TTC549 (cell line): ENCODE measurements around the gene ADRM1.

Source experiments
- FAIRE-seq: peaks from 2 replicates; lab custom pipeline; 2012; peaks lifted over from hg19 to GRCh38; lab: Jason Lieb, UNC

The ADRM1 gene, protein sequence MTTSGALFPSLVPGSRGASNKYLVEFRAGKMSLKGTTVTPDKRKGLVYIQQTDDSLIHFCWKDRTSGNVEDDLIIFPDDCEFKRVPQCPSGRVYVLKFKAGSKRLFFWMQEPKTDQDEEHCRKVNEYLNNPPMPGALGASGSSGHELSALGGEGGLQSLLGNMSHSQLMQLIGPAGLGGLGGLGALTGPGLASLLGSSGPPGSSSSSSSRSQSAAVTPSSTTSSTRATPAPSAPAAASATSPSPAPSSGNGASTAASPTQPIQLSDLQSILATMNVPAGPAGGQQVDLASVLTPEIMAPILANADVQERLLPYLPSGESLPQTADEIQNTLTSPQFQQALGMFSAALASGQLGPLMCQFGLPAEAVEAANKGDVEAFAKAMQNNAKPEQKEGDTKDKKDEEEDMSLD

DNA sequence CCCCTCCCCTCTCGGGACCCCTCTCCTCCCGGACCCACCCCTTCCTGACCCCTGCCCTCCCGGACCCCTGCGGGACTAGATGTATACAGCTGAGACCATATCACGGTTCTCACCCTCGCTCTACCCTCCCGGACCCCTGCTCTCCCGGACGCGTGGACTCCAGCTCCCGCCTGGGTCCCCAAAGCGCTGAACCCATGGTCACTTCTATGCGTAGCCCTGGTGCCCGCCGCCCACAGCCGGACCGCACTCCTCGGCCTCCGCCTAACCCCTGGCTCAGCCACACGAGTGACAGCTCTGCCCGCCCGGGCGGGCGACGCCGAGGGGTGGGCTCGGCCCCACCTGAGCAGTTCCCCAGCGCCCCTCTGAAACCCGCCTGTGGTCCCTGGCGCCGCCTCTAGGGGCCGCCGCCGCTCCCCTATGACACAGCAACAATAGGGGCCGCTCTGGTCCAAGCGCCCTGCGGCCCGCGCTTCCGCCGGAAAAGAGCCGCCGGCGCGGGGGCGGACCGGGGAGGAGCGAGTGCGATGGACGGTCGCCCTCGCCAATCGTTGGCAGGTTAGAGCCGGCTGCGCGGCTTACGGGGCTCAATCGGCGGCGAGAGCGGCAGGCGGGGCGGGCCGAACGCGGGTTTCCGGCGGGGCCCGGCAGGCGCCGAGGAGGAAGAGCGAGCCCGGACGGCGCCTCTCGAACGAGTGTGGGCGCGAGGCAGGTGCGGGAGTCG is at the start of gene ADRM1:
Gene ADRM1, plus strand, starts transcription at position 657 of the 721 bp plus-strand sequence. CDS start 572 bp downstream, outside the sequence.
- FAIRE-seq, result no peak

DNA sequence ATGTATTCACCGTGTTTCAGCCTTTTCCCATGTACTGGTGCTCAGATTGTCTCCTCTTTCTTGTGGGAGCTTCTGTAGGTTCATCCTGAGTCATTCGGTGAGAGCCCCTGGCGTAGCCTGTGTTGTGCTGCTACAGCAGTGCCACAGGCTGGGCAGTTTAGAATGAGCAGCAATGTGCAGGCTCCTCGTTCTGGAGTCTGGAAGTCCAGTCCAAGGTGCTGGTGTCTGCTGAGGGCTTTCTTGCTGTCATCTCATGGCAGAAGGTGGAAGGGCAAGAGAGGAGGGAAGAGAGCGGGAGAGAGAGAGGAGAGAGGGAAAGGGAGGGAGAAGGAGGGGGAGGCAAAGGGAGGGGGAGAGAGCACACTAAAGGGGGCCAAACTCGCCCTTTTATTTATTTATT is 49.4 kb upstream of the ADRM1 start:
- FAIRE-seq, result no peak

DNA sequence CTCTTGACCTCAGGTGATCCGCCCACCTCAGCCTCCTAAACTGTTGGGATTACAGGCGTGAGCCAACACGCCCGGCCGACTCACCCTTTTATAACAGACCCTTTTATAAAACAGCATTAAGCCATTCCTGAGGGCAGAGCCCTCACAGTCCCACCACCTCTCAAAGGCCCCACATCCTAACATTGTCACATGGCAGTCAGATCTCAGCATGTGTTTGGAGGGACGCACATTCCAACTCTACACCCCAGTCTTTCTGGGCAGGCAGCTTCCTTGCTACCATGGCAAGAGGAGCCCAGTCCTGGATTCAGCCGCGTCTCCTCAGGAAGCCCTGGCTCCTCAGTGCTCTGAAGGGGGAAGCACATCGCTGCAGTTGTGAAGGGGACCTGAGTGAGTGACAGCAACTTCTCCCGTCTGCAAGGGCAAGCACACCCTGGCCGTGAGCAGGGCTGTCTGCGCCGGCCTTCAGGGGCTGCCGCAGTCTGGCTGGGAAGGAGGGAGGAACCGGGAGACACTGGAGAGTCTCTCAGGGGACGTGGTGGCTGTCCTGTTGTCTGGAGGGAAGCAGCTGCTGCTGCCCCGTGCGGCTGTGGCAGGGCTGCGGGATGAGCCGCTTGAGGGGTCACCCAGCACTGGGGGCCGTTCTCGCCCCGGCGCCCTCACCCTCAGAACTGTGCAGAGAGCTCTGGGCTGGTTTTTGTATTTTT is 48.6 kb upstream of the ADRM1 start:
- FAIRE-seq, result no peak

DNA sequence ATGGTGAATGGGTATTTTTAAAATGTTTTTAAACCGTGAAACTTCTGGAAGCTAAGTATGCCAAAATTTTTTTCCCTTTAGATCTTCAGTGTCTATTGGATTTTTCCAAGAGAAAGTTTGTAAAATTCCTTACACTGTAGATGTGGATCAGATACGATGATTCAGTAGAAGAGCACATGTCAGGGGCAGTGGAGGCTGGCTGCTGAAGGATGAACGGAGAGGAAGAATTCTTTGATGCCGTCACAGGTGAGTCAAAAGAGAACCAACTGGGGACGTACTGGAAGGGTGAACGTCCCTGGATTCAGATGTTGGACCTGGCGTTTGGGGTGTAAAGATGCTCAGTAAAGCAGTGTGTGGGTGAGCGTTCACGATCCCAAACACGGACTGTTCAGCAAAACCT is 46.8 kb upstream of the ADRM1 start:
- no peak for FAIRE-seq

DNA sequence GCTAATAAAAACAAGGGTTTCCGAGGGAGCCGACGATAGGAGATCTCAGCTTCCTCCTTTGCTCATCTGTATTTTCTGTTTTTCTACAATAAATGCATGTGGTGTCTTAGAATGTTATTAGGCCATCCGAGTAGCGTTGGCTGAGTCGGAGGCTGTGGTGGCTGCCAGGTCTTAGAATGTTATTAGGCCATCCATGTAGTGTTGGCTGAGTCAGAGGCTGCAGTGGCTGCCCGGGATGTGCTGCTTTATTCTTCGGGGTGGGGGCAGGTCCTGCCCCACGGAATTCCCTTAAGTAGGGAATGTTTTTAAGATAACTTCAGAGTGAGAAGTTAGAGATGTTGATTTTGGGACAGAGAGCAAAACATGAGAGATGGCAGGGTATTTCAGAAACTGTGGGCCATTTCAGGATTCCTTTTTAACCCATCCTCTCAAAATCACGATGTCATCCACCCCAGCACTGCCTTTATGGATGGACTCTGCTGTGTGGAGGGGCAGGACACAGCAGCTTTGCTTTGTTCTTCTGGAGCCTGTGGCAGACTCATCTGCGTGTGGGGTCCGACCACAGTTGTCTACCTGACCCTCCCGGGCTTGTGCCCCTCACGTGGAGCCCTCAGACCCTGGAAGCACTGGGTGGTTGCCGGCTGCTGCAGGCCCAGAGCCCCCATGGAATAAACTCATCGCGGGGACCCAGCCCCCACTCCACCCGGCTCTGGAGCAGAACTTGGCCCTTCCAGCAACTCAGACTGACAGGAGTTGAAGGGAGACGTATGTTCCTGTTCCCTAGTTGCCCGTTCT is 44.1 kb upstream of the ADRM1 start:
- no peak for FAIRE-seq

DNA sequence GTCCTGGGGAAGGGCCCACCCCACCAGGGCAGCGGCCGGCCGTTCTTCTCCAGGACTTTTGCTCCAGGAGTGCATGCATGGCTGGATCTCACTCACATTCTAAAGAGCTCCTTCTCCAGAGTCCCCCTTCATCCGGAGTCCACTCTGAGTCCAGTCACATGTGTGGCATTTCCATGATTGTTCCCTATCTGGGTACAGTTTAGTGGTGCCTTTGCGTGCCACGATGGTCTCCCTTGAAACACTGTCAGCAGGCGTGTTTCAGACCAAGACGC is 43.6 kb upstream of the ADRM1 start:
- no peak for FAIRE-seq

DNA sequence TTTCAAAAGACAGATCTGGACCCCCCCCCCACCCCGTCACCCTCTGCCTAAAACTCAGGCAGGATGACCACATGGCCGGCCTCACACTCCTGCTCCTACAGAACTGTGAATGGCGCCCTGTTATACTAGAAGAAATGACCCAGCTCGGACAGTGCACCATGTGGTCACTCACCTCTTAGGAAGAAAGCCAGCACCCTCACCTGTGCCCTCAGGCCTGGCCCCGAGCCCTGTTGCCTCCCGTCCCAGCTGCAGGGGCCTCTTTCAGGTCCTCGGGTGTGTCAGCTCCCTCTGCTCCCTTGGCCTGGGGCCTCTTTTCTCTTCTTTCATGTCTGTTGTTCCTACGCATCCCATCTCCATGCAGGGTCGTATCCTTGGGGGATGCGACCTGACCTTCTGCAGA is 40.7 kb upstream of the ADRM1 start:
- FAIRE-seq, result no peak

DNA sequence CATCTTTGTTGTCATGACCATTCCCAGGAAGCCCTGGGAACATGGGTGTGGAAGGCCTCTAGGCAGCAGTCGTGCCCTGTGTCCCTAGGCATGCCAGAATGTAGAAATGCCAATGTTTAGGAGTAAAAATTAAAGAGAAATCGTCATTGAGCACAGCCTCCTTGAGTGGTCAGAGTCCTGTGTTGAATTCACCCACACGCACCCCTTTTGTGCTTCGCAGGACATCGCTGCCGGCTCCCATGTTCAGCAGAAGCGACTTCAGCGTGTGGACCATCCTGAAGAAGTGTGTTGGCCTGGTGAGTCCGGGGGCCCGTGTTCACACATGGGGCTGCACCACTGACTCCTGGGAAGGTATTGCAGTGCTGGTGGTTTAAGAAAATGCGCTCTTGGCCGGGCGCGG is 39.4 kb upstream of the ADRM1 start:
- FAIRE-seq, result no peak

DNA sequence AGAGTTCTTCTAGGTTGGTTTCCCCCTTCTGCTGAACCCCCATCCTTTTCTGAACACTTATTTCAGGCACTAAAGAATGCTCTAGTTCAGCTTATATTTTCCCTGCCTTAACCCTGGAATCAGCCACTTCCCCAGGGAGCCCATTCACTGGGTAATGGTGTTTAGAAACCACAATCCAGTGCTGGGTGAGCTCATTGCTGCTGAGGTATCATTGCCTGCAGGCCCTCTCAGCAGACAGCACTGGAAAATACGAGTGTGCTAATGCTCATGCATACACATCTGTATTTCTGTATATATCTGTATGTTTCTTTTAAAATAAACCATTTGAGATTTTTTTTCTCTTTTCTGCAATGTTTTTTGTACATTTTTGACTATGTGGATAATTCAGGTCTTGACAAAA is 37.4 kb upstream of the ADRM1 start:
- no peak for FAIRE-seq

DNA sequence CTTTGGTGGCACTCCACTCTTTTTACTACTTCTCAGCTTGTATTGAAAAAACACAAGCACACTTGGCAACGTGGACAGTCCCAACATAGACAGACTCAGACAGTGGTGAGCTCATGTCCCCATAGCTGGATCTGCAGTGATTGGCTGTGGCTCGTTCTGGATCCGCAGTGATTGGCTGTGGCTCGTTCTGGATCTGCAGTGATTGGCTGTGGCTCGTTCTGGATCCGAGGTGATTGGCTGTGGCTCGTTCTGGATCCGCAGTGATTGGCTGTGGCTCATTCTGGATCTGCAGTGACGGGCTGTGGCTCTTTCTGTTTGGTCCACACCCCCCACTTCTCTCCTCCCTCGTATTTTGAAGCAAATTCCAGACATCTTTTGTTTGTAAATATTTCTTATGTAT is 36.5 kb upstream of the ADRM1 start:
- FAIRE-seq, result no peak

DNA sequence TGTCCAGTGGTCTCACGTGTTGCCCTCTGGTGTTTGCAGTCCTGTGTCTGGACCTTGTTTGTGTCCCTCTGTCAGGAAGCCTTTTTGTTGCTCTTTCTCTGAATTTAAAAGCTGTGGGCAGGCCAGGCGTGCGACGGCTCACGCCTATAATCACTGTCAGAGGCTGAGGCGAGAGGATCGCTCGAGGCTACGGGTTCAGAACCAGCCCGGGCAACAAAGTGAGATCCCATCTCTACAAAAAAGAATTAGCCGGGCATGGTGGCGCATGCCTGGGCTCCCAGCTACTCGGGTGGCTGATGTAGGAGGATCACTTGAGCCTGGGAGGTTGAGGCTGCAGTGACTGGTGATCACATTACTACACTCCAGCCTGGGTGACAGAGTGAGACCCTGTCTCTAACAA is 35.9 kb upstream of the ADRM1 start:
- FAIRE-seq, result no peak

DNA sequence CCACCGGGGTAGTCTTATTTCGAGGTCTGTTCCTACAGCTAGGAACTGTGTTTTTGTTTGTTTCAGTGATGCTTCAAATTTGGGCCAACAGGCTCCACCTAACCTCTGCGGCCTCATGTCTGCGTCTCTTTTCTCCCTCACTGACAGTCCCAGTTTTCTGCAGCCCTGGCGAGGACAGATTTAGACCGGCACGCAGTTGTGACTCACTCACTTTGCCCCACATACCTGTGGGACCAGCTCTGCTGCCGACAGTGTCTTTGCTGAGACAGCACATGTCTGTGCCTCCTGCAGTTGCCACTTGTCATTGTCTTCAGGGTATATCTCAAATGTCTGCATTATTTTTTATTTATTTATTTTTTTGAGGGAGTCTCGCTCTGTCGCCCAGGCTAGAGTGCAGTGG is 35.3 kb upstream of the ADRM1 start:
- FAIRE-seq, result no peak

DNA sequence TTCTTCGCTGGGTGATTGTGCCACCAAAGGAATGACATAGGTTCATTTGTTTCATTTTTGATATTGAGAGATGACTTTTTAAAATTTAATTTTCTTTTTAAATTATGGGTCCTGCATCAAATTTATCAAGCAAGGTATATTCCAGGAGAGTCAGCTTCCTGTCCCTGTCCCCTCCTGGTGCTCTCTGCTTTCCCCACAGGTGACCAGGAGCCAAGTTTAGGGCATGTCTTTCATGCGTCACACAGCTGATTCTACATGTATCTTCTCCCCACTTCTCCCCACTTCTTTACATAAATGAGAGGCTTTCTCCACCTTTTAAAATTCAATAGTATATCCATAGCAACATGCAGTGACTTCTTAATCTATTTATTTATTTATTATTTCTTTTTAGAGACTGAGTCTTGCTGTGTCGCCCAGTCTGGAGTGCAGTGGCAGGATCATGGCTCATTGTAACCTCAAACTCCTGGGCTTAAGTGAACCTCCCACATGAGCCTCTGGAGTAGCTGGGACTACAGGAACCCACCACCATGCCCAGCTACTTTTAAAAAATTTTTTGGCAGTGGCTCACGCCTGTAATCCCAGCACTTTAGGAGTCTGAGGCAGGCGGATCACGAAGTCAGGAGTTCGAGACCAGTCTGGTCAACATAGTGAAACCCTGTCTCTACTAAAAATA is 34.4 kb upstream of the ADRM1 start:
- no peak for FAIRE-seq

DNA sequence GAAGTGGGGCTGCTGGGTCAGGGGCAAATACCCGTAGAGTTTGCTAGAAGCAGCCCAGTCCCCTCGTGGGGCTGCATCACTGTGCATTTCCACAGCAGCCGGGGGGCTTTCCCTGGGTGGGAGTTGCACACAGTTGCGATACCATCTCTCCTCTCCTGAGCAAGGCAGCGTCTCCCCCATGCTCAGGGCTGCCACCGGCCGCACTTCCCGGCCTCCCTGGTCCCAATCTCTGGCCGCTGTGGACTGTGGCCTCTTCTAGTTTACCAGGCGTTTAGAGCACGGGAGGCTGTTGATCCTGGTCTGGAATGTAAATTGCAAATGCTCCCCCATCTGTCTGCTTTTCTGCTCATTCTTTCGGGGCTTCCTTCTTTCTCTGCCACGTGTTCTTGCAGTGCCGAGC is 33.4 kb upstream of the ADRM1 start:
- FAIRE-seq, result no peak

DNA sequence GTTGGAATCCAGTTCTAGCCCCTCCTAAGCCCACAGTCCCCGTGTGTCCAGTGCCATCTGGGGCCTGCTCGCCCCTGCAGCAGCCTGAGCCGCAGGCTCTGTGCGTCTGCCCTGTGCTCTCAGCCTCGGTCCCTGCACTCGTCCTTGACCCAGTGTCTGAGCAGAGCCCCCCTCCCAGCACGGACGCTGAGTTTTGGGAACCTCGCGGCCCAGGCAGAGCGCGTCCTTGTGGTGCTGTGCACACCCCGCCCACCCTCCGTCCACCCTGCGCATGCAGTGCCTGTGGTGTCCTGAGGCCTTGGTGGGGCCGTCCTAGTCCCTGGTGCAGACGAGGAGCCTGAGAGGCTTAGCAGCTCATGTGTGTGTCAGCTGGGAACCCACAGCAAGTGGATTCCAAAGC is 32.9 kb upstream of the ADRM1 start:
- FAIRE-seq, result no peak

DNA sequence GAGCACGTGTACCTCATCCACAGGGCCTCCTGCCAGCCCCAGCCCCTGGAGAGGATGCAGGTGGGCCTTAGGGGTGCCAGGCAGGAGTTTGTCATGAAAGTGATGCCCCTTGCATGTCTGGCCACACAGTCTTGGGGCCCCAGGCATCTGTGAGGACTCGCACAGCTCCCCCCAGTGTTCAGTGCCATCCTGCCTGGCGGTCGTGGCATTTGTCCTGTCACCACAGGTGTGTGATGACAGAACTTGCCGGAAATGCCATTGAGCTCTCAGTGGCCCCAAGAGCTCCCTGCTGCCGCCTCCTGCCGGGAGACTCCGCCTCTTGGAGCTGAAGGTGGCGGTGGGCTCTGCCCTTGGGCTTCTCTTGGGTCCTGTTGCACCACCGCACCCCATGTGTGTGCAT is 30.6 kb upstream of the ADRM1 start:
- no peak for FAIRE-seq

DNA sequence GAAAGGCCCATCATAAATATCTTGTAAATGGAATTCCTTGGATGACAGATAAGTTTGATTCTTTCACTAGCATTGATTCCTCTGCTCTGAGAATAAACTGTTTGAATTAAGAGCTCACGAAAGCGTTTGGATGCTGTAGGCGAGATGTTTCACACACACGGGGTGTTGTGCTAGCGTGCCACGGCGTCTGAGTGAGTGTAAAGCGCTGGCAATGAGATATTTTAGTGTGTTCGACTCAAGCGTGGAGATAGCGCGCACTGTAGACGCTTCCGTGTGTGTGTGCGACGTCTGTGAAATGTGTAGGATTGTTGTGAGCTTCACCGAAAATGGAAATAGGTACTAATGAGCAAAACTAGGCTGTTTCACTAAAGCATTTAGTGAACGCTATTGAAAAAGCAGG is 29.4 kb upstream of the ADRM1 start:
- no peak for FAIRE-seq

DNA sequence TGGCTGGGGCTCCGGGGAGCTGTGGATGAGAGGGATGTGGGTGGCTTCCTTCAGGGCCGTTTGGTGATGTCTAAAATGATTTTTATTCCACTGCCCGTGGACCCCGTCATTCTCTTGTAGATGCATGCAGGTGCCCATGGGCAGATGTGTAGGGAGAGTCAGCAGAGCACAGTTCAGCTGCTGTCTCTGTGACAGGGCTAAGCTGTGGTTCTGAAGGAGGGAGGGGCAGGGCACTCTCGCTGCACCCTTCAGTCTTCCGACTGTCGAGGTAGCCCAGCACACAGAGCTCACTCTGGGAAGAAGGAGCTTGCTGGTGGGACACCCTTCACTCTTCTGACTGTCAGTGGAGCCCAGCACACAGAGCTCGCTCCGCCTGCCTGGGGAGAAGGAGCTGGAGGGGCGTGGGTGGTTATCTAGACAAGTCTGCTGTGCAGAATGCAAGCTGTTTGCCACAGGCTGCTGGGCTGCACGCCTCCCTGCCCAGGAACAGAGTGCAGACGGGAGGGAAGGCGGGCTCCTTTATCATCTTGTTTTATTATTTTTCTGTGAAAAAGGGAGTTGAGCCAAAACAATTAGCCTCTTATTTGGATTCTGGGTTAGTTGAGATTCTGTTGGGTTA is 28.4 kb upstream of the ADRM1 start:
- no peak for FAIRE-seq

DNA sequence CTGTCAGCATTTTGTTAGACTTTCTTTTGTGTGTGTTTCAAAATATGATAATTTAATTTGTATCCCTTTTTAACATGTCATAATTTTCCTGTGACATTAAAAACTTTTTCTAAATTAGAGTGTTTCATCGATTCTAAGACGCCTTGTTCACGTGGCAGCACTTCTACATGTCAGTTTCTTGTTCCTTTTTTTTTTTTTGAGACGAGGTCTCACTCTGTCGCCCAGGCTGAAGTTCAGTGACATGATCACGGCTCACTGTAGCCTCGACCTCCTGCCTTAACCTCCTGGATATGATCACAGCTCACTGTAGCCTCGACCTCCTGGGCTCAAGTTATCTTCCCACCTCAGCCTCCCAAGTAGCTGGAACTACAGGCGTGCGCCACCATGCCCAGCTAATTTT is 27.6 kb upstream of the ADRM1 start:
- FAIRE-seq, result no peak

DNA sequence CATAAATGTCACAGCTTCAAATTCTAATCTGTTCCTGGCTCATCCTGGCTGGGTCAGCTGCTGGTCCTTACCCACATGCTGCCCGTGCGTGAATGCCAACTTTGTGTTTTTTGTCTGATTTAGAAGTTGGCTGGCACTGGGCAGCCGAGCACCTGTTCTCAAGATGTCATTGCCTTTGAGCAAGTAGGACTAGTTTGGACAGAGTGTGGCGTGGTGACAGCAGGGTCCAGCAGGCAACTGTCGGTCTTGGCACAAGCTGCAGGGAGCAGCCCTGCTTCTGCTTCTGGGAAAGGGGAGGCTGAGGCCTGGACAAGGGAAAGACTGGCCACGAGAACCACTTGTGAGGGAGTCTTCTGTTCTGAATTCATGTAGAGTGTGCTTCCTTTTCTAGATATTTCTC is 26.4 kb upstream of the ADRM1 start:
- FAIRE-seq, result no peak

DNA sequence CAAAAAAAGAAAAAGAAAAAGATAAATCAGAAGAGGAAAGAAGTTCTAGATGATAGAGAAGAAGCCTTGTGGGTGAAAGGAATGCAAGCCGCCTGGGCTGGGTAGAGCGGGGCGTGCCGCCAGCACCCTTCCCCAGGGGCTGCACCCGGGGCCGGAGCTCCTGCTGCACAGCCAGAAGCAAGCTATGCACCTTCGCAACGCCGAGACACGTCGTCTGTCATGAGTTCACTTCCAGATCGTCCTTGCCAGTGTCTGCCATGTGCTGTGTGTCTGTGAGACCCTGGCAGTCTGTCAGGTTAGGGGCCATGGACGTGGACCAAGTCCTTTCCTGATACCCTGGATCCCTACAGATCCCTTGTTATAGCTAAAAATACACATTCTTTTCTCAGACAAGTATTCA is 25.5 kb upstream of the ADRM1 start:
- no peak for FAIRE-seq

DNA sequence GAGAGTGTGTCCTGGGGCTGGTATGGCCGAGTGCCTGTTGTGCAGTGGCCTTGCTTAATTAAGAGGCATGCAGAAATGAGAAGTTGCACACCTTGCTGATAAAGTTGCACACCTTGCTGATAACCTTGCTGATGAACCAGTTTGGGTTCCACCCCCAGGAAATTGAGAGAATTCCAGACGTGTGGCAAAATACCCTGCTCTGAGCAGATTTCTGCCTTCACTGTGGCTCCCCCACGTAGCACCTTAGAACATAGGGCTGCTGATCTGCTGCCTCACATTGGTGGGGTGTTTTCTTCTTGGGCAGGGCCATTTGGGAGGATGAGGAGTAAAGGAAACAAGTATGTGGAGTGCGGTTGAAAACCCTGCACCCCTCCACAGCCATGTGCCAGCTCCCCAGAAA is 22.5 kb upstream of the ADRM1 start:
- FAIRE-seq, result no peak
